Esophagus muscularis mucosa (tissue), 4 donors: Measurements from ENCODE around the gene ZNF789.

Experiments used
- EP300 ChIP-seq: sonication (generic); formaldehyde crosslinking; IDR thresholded peaks from one replicate; pipeline ENCODE4 v1.6.1; 2017; ENCODE audit warnings: antibody characterized with exemption
- POLR2A ChIP-seq: fragments of 450-650 bp; IDR thresholded peaks from one replicate; pipeline ENCODE4 v1.6.1; 2017; ENCODE audit warnings: antibody characterized with exemption, moderate library complexity, mild to moderate bottlenecking, low read depth
- TF ChIP-seq, protein P1 (sequence below), 3 experiments: fragments of 200-600 bp in 2 of 3; fragments of 450-650 bp in 1 of 3; sonication (generic) in 2 of 3; IDR thresholded peaks; one replicate each; pipeline ENCODE4 v1.5.1; 2017 to 2019; ENCODE audit warnings: antibody characterized with exemption in 3 of 3, mild to moderate bottlenecking in 2 of 3, moderate library complexity in 1 of 3

DNA sequence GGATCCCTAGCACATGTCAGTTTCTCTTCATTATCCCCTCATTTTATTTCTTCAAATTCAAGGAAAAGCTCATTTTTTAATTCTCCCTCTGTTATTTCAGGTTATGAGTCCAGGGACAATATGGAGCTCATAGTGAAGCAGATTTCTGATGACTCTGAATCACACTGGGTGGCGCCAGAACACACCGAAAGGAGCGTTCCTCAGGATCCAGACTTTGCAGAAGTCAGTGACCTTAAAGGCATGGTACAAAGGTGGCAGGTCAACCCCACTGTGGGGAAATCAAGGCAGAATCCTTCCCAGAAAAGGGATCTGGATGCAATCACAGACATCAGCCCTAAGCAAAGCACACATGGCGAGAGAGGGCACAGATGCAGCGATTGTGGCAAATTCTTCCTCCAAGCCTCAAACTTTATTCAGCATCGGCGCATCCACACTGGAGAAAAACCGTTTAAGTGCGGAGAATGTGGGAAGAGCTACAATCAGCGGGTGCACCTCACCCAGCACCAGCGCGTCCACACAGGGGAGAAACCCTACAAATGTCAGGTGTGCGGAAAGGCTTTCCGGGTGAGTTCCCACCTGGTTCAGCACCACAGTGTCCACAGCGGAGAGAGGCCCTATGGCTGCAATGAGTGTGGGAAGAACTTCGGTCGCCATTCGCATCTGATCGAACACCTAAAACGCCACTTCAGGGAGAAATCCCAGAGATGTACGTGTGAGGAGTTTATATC, 53.2 kb downstream of the ZNF789 start:
- TF ChIP-seq POLR2A (no peak), EP300 (no peak)
- TF ChIP-seq, protein P1, sequence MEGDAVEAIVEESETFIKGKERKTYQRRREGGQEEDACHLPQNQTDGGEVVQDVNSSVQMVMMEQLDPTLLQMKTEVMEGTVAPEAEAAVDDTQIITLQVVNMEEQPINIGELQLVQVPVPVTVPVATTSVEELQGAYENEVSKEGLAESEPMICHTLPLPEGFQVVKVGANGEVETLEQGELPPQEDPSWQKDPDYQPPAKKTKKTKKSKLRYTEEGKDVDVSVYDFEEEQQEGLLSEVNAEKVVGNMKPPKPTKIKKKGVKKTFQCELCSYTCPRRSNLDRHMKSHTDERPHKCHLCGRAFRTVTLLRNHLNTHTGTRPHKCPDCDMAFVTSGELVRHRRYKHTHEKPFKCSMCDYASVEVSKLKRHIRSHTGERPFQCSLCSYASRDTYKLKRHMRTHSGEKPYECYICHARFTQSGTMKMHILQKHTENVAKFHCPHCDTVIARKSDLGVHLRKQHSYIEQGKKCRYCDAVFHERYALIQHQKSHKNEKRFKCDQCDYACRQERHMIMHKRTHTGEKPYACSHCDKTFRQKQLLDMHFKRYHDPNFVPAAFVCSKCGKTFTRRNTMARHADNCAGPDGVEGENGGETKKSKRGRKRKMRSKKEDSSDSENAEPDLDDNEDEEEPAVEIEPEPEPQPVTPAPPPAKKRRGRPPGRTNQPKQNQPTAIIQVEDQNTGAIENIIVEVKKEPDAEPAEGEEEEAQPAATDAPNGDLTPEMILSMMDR (IDR thresholded peaks at IDR 0.05): no peak
